Muscle of arm (tissue), 12 donors: ENCODE data around the gene CD151. TPM values are rescaled to one million over a fixed set of nuclear protein-coding genes. Genes with fewer than 3 reads are reported as not detected.

Source experiments
- DNase-seq: peaks from one replicate; pipeline ENCODE4 v3.0.0-alpha.2; 2013
- polyA plus RNA-seq, 12 donors: library from polyadenylated mRNA; unstranded; fragments of 120-200 nt; gene quantifications; one replicate each; pipeline ENCODE4 v1.2.1, GENCODE V29; 2013; ENCODE audit not compliant: insufficient read length in 12 of 12

Gene CD151
- polyA plus RNA-seq, 12 donors = 75.9 to 300 (median 133) TPM; not detected in 1

- no peak for DNase-seq
Measured at GRCh38 chr11:826227-826621, 6.5 kb upstream of the CD151 start.

- no peak for DNase-seq
Measured at GRCh38 chr11:826836-827145, 6.0 kb upstream of the CD151 start.

- no peak for DNase-seq
Measured at GRCh38 chr11:827146-827896, 5.4 kb upstream of the CD151 start.

DNA sequence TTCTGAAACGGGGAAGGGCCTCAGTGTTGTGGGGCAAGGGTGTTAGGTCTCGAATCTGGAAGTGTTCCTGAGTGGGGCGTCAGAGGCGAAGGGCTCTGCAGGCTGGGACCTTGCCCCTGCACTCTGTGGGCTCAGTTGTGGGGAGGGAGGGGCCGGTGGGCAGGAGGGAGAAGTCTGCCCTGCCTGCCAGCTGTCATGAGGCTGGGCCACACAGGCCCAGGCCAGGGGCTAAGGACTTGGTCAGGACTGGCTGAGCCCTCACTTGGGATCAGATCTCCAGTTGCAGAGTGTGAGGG is 4.9 kb upstream of the CD151 start, which contains the start of gene CRACR2B:
Gene CRACR2B (plus strand): TSS at position 23 of the 296 bp plus-strand sequence. CDS start 689 bp downstream, outside the sequence.
- DNase-seq = no peak

DNA sequence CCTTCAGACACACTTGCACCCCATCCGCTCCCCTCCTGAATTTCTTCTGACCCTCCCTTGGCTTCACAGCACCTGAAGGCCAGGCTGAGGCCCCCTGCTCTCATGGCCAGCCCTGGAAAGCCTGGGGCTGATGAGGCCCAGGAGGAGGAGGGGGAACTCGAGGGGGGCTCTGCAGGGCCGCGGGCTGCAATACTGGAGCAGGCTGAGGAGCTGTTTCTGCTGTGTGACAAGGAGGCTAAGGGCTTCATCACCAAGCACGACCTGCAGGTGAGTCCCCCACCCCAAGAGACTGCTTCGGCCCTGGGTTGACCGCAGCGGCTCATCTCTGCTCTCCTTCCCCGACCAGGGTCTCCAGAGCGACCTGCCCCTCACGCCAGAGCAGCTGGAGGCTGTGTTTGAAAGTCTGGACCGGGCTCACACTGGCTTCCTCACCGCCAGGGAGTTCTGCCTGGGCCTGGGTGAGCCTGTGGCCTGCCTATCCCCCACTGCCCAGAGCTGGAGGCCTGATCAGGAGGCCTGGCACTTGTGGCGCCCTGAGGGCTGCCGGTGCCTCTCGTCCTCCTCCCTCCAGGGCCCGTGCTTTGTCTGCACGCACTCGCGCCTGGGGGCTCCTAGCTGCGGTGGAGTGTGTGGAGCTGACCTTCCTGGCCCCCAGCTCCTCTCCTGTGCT is 4.1 kb upstream of the CD151 start:
- no peak for DNase-seq

- DNase-seq = no peak
Measured at GRCh38 chr11:829176-829846, 3.4 kb upstream of the CD151 start.

DNA sequence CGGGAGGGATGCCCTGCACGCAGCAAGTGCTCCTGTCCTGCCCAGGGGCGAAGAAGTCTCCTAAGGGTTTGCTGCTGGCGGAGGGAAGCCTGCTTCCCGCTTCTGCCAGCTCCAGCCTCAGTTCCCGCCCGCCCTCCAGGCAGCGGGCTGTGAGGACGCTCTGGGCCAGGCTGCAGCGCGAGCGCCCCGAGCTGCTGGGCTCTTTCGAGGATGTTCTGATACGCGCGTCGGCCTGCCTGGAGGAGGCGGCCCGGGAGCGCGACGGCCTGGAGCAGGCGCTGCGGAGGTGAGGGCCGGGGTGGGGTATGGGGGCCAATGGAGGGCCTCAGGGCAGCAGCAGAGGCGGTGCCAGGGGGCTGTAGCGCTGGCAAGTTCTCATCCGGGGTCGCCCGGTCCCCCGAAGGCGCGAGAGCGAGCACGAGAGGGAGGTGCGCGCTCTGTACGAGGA is 2.9 kb upstream of the CD151 start:
- no peak for DNase-seq

- no peak for DNase-seq
Measured at GRCh38 chr11:830295-831117, 2.2 kb upstream of the CD151 start.

- no peak for DNase-seq
Measured at GRCh38 chr11:831118-831864, 1.5 kb upstream of the CD151 start.

DNA sequence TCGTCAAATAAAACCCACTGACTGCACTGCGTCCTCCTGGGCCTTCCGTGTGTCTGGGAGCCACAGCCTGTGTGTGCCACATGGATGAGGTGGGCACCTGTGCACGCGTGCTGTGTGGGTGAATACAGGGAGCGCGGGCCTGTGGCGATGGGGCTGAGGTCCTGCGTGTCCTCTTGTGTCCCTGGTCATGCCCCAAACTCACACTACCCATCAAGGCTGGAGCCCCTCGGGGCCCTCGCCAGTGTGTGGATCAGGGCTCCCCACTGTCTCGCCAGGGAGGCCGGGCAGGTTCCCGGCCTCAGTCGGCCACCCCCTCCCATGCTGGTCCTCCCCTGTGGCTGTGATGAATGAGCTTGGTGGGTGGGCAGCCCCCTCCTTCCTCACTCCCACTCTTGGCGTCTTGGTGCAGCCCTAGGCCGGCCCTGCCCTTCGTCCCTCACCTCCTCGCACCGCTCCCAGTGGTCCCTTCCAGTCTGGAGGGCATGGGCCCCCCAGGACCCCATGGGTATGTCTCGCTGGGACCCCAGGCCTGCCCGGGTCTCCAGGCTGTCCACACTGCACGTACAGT is 707 bp upstream of the CD151 start:
- no peak for DNase-seq

- DNase-seq = no peak
Measured at GRCh38 chr11:833114-833791, 501 bp downstream of the CD151 start.

GRCh38 chr11:833849-834311 is 1.1 kb downstream of the CD151 start:
- no peak for DNase-seq

- no peak for DNase-seq
Measured at GRCh38 chr11:834371-835316, 1.9 kb downstream of the CD151 start.

- no peak for DNase-seq
Measured at GRCh38 chr11:836274-836673, 3.5 kb downstream of the CD151 start.

DNA sequence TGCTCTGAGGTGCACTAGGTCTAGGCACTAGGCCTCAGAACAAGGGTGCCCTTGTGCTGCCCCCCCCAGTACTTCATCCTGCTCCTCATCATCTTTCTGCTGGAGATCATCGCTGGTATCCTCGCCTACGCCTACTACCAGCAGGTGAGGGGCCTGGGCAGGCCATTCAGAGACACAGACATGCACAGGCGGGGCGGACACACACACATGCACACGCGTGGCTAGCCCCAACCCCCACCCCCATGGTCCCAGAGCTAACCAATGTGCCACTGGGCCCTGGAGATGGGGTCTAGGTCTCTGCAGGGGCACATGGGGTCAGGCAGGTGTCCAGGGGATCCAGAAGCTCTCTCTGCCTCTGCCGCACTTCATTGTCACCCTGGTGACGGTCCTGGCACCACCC is 3.9 kb downstream of the CD151 start:
- DNase-seq = no peak

- DNase-seq = no peak
Measured at GRCh38 chr11:837189-837989, 4.6 kb downstream of the CD151 start.

- no peak for DNase-seq
Measured at GRCh38 chr11:837990-838307, 5.2 kb downstream of the CD151 start.

DNA sequence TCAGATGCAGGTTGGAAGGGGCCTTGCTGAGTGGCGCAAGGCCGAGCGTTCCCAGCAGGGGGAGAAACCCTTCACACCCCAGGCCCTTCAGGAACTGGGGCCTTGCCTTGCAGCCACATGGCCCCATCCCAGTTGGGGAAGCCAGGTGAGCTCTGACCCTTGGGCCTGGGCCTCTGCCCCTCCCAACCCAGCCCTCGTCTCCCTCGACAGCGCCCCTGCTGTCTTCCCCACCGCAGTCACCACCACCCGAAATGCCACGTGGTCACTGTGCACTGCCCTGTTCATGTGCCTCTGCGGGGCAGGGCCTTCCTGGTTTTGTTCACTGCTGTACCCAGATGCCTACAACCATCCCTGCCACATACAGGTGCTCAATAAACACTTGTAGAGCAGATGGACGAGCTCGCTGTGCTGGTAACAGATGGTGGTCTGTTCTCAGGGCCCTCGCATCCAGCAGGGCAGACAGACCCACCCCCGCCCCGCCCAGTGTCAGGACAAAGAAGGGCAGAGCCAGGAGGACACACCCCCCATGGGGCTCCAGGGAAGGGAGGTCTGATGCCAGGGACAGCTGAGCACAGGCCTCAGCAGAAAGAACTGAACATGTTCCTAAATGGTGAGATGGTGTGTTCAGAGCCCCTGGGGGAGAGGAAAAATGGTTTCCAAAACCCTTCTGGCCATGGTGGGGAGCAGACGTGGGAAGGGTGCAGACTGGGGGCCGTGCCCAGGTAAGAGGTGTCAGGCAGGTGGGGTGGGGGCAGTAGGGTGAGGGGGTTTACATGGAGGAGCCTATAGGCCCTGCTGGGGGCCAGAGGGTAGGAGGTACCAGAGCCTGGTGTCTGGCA is 5.9 kb downstream of the CD151 start:
- DNase-seq = no peak
